Astrocyte (in vitro differentiated cells and primary cell): ENCODE results near the gene ULK4.

Experiments
- EZH2 ChIP-seq: IDR thresholded peaks from 2 replicates; pipeline ENCODE4 v1.6.1; 2012; ENCODE audit warnings: mild to moderate bottlenecking, low read length, inconsistent platforms; ENCODE audit not compliant: insufficient read depth
- TF ChIP-seq, protein P1 (sequence below): IDR thresholded peaks from 2 replicates; pipeline ENCODE4 v1.5.1; 2011; ENCODE audit warnings: low read depth, mild to moderate bottlenecking, inconsistent platforms, low read length, moderate library complexity; ENCODE audit not compliant: insufficient read depth

- TF ChIP-seq, protein P1, sequence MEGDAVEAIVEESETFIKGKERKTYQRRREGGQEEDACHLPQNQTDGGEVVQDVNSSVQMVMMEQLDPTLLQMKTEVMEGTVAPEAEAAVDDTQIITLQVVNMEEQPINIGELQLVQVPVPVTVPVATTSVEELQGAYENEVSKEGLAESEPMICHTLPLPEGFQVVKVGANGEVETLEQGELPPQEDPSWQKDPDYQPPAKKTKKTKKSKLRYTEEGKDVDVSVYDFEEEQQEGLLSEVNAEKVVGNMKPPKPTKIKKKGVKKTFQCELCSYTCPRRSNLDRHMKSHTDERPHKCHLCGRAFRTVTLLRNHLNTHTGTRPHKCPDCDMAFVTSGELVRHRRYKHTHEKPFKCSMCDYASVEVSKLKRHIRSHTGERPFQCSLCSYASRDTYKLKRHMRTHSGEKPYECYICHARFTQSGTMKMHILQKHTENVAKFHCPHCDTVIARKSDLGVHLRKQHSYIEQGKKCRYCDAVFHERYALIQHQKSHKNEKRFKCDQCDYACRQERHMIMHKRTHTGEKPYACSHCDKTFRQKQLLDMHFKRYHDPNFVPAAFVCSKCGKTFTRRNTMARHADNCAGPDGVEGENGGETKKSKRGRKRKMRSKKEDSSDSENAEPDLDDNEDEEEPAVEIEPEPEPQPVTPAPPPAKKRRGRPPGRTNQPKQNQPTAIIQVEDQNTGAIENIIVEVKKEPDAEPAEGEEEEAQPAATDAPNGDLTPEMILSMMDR, result no peak
- no peak for TF ChIP-seq EZH2
Measured at GRCh38 chr3:41274944-41275668, 686.8 kb downstream of the ULK4 start.
